OCI-LY3 (cell line): ENCODE results near the gene RUSF1.

Source experiments
- H2AFZ ChIP-seq: fragments of 200-600, 300-600 bp; shearing (Covaris generic); 2 replicates; pipeline ENCODE4 v1.6.0; 2014; ENCODE audit warnings: antibody characterized with exemption, low read depth, low read length
- H3K27ac ChIP-seq: fragments of 200-600, 300-600 bp; sonication (generic); 2 replicates; pipeline ENCODE4 v1.5.1; 2014; ENCODE audit warnings: mild to moderate bottlenecking, low read length, moderate library complexity, mixed read lengths
- H3K27me3 ChIP-seq: fragments of 200-600, 300-600 bp; sonication (generic); 2 replicates; pipeline ENCODE4 v1.6.1; 2014; ENCODE audit warnings: low read depth, low read length, mixed read lengths
- H3K36me3 ChIP-seq: fragments of 200-600, 300-600 bp; sonication (generic); replicated peaks from 2 replicates; pipeline ENCODE3; 2014; ENCODE audit warnings: low read depth, low read length, mixed read lengths
- H3K4me1 ChIP-seq: fragments of 300-600, 200-600 bp; sonication (generic); 2 replicates; pipeline ENCODE4 v1.6.1; 2014; ENCODE audit warnings: low read length, mixed read lengths
- H3K4me2 ChIP-seq: fragments of 200-600, 300-600 bp; sonication (generic); 2 replicates; pipeline ENCODE4 v1.6.1; 2014; ENCODE audit warnings: low read length, mixed read lengths
- H3K4me3 ChIP-seq: fragments of 300-600, 200-600 bp; sonication (generic); 2 replicates; pipeline ENCODE4 v1.5.1; 2014; ENCODE audit warnings: antibody characterized with exemption, mild to moderate bottlenecking, low read length, moderate library complexity
- H3K79me2 ChIP-seq: fragments of 300-600, 200-600 bp; shearing (Covaris generic); 2 replicates; pipeline ENCODE4 v1.6.1; 2014; ENCODE audit warnings: mild to moderate bottlenecking, low read length, mixed read lengths
- H3K9ac ChIP-seq: fragments of 300-600, 200-600 bp; shearing (Covaris generic); 2 replicates; pipeline ENCODE4 v1.6.0; 2014; ENCODE audit warnings: mild to moderate bottlenecking, low read length, moderate library complexity
- H3K9me3 ChIP-seq: fragments of 200-600, 300-600 bp; shearing (Covaris generic); 2 replicates; pipeline ENCODE4 v1.6.1; 2014; ENCODE audit warnings: low read length, mixed read lengths; ENCODE audit not compliant: insufficient read depth
- H4K20me1 ChIP-seq: fragments of 200-600, 300-600 bp; sonication (generic); 2 replicates; pipeline ENCODE4 v1.6.1; 2016; ENCODE audit warnings: low read length, mixed read lengths; ENCODE audit not compliant: insufficient read depth
- EZH2phosphoT487 ChIP-seq: fragments of 200-600 bp; shearing (Covaris generic); IDR thresholded peaks from 2 replicates; pipeline ENCODE4 v1.6.1; 2018; ENCODE audit warnings: antibody characterized with exemption, mixed run types, low read depth
- TF ChIP-seq, protein P1 (sequence below): fragments of 200-600, 300-600 bp; sonication (generic); IDR thresholded peaks from 2 replicates; pipeline ENCODE4 v1.5.1; 2014; ENCODE audit warnings: antibody characterized with exemption, low read length, low read depth

The RUSF1 gene

DNA sequence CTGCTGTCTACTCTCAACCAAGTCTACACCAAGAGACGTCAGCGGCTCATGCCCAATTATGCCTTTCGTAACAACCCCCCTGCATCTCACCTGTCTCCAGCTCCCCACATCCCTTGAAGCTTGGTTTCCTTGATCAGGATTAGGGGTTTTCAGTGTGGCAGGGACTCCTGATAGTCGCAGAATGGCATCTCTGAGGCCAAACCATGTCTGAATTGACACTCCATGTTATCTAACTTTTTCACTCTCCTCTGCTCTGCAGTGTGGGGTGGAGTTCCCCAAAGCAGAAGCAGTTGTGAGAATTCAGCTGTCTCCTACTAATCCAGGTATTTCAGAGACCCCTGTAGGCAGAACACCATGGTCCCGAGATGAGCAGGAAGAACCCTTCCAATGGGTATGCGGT lies 13.9 kb upstream of the RUSF1 start:
- H3K9ac ChIP-seq = no peak overlapping the region
- no peak overlapping the region for H3K27ac ChIP-seq
- no peak overlapping the region for H3K4me3 ChIP-seq
- no peaks in the 10 kb centered on the region for H3K27me3 ChIP-seq
- H4K20me1 ChIP-seq = no peaks in the 10 kb centered on the region
- TF ChIP-seq, protein P1, sequence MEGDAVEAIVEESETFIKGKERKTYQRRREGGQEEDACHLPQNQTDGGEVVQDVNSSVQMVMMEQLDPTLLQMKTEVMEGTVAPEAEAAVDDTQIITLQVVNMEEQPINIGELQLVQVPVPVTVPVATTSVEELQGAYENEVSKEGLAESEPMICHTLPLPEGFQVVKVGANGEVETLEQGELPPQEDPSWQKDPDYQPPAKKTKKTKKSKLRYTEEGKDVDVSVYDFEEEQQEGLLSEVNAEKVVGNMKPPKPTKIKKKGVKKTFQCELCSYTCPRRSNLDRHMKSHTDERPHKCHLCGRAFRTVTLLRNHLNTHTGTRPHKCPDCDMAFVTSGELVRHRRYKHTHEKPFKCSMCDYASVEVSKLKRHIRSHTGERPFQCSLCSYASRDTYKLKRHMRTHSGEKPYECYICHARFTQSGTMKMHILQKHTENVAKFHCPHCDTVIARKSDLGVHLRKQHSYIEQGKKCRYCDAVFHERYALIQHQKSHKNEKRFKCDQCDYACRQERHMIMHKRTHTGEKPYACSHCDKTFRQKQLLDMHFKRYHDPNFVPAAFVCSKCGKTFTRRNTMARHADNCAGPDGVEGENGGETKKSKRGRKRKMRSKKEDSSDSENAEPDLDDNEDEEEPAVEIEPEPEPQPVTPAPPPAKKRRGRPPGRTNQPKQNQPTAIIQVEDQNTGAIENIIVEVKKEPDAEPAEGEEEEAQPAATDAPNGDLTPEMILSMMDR = no peak
- TF ChIP-seq EZH2phosphoT487 = no peak
- no peaks in the 10 kb centered on the region for H3K9me3 ChIP-seq
- H3K36me3 ChIP-seq = no peaks in the 10 kb centered on the region
- H3K4me2 ChIP-seq = no peak overlapping the region
- H3K4me1 ChIP-seq = no peaks in the 10 kb centered on the region
- no peak overlapping the region for H2AFZ ChIP-seq
- H3K79me2 ChIP-seq = no peaks in the 10 kb centered on the region

DNA sequence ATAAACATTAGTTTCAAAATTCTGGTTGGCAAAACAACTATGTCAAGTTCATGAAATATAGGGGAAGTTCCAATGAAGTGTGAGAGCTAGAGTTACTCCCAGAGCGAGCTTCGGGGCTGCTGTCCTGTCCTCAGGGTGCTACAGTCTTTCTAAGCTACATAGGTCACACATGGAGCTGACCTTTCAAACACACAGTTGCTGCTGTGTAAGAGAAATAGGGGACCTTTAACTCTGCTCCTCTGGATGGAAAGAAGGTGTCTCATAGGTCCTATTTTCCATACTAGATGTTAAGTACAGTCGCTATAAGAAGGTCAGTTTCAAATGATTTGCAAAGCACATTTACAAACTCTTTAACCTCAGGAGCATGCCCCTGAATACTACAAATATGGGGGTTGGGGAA lies 13.2 kb upstream of the RUSF1 start:
- Histone ChIP-seq H4K20me1 (no peaks in the 10 kb centered on the region), H3K4me1 (no peaks in the 10 kb centered on the region), H2AFZ (no peak overlapping the region), H3K79me2 (no peaks in the 10 kb centered on the region), H3K4me3 (no peak overlapping the region), H3K9me3 (no peaks in the 10 kb centered on the region), H3K4me2 (no peak overlapping the region), H3K9ac (no peak overlapping the region), H3K27ac (no peak overlapping the region), H3K36me3 (no peaks in the 10 kb centered on the region), H3K27me3 (no peaks in the 10 kb centered on the region)
- TF ChIP-seq, protein P1 = no peak
- TF ChIP-seq EZH2phosphoT487 = no peak

DNA sequence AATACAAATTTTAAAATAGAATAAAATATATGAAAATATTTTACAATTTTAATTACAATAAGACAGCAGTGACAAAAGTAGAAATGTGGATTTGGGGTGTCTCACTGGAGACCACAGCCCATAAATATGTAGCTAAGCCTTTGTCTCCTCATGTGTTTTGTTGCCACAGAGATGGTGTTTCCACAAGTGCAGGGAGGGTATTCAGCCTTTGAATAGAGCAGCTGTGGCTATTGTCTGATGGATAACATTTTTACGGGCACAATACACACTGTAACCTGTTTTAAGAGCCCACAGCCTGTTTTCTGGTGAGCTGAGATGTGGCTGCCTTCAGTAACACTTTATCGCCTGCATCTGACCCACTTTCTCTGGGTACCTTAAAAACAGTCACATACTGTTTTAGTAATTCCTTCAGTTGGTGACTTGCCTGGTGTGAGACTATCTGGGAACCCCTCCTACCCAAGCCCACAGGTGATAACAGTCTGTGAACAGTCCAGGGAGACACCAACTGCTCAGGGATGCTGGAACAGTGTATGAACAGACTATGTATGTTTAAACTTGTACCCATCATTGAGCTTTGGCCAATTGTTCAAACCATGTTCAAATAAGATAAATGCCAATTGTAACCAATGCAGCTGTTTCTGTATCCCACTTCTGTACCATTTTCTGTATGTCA lies 11.7 kb upstream of the RUSF1 start:
- Histone ChIP-seq H3K4me3 (no peak overlapping the region), H3K9ac (no peak overlapping the region), H3K9me3 (no peaks in the 10 kb centered on the region), H3K79me2 (no peaks in the 10 kb centered on the region), H3K27me3 (no peaks in the 10 kb centered on the region), H3K27ac (no peak overlapping the region), H3K36me3 (no peaks in the 10 kb centered on the region), H3K4me1 (no peaks in the 10 kb centered on the region), H3K4me2 (no peak overlapping the region), H4K20me1 (no peaks in the 10 kb centered on the region), H2AFZ (no peak overlapping the region)
- TF ChIP-seq EZH2phosphoT487 = no peak
- TF ChIP-seq, protein P1 = no peak

DNA sequence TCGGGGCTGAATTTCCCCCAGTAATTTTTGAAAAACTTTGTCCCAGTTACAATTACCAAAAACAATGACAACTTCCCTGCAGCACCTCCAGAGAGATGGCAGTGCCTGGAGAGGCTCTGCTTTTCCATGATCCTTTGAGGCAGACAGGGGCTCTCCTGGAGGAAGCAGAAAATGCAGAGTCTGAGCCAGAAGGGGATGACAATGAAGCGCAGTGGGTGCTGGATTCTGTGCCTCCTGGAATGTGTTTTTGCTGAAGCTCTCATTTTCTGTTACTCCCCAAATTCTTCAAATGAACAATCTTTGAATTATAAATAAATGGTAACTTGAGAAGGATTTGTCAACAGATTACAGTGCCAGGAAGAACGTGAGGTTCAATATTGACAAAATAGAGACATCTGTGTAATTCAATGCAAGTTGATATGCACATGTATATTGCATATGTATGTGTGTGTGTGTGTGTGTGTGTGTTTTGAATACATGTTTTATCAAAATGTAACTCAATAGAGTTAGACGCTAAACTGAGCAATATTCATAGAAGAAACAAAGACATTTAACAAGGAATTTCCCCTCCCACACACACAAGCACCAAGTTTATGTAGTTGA lies 9.7 kb upstream of the RUSF1 start:
- Histone ChIP-seq H3K4me2 (no peak overlapping the region), H3K27ac (no peak overlapping the region), H3K4me3 (no peak overlapping the region), H3K9me3 (no peaks in the 10 kb centered on the region), H3K36me3 (no peaks in the 10 kb centered on the region), H3K27me3 (no peaks in the 10 kb centered on the region), H3K79me2 (no peaks in the 10 kb centered on the region), H2AFZ (no peak overlapping the region), H3K4me1 (no peaks in the 10 kb centered on the region), H3K9ac (no peak overlapping the region), H4K20me1 (no peaks in the 10 kb centered on the region)
- no peak for TF ChIP-seq EZH2phosphoT487
- TF ChIP-seq, protein P1 = no peak
